Activated CD8-positive, alpha-beta memory T cell treated with anti-CD3 and anti-CD28 coated beads, Interleukin-2, amount 50 U/mL, for 1 hour (primary cell): ENCODE results near the gene SMOC2.

Experiments
- DNase-seq: peaks from one replicate; pipeline ENCODE4 v3.0.0-alpha.2; 2020; ENCODE audit errors: extremely low read depth

SMOC2 gene

GRCh38 chr6:168485818-168486217 is 44.8 kb downstream of the SMOC2 start:
- no peak for DNase-seq

- DNase-seq = no peak
These were observed 49.8 kb downstream of the SMOC2 start for GRCh38 chr6:168490757-168491156.

DNA sequence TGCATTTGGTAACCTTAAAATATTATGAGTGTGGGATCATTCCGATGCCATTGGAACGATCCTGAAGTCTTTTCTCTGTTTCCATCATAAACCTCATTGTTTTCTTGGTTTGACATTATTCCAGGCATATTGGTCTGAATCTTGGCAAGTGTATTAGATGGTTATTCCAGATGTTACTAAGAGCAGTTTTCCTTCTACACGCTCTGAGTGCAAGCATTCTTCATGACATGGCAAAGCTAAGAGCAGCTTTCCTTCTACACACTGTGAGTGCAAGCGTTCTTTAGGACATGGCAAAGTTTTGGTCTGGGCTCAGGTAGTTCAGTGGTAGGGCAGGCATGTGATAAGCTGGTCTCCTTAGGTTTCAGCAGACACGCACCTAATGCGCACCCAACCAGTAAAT is 53.0 kb downstream of the SMOC2 start:
- no peak for DNase-seq

GRCh38 chr6:168494726-168495125 is 53.7 kb downstream of the SMOC2 start:
- DNase-seq = no peak

GRCh38 chr6:168495133-168495532 is 54.1 kb downstream of the SMOC2 start:
- DNase-seq = no peak

- no peak for DNase-seq
These were observed 54.7 kb downstream of the SMOC2 start for GRCh38 chr6:168495636-168496035.

DNA sequence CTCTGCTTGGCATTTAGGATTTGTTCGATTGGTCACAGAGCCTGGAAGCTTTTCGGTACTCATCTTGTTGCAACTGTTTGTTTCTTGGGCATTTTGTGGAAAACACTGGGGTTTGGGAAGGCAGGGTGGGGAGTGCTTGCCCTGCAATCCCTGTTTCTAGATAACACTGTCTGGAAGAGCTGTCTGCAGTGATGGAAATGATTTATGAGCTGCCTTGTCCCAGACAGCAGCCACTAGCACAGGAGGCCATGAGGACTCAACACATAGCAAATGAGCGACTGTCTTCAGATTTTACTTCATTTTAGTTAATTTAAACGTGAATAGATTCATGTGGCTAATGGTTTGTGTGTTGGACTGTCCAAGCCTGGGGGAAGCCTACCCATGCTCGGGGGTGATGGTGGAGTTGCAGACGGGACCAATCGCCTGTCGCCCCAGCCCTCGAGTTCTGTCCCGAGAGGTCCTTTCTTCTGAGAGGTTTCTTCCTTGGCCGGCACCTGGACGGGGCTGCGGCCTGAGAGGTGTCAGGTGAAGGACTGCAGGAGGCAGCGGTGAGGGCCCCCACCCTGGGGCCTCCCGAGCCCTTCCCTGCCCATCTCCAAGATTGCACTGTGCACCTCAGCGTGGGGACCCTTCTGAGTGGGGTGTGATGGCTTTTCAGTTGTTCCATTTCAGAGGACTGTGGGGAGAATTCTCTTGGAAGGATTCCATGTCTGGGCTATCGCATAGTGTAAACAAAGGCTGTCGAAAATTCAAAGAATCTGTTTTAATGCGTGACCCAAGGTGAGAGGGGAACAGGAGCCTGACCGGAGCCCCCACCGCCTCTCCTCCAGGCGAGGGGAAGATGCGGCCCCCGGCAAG is 55.4 kb downstream of the SMOC2 start:
- DNase-seq = no peak

DNA sequence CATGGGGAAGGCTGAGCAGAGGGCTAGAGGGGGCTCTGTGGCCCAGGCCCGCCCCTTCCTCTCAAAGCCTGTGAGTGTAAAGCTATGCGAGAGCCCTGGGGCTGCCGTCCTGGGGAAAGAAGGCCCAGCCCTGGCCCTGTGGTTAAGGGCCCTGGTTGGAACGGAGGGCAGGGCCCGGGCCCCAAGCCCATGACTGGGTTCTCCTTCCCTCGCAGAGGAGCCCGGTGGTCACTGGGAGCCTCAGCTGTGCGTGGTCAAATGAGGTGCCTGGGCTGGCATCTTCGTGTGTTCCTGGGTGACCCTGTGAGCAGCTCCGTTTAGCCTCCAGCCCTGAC is 56.0 kb downstream of the SMOC2 start:
- DNase-seq = no peak

DNA sequence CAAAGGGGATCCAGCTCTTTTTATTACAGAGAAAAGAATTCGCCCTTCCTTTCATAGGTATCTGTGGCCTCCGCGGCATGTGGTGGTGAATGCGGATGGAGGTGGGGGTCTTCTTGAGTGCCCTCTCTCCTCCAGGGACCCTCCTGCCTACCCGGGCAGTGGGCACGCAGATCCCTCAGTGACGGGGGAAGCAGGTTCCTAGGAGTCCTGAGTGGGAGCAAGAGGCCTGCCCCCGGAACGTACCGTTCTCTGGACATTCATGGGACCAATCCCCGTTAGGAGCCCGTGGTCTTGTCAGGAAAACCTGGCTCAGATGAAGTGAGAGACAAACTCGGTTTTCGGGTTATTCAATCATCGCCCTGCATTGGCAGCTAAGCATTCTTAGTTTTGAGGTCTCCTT is 56.4 kb downstream of the SMOC2 start:
- DNase-seq = no peak

- no peak for DNase-seq
These were observed 57.3 kb downstream of the SMOC2 start for GRCh38 chr6:168498161-168498843.

DNA sequence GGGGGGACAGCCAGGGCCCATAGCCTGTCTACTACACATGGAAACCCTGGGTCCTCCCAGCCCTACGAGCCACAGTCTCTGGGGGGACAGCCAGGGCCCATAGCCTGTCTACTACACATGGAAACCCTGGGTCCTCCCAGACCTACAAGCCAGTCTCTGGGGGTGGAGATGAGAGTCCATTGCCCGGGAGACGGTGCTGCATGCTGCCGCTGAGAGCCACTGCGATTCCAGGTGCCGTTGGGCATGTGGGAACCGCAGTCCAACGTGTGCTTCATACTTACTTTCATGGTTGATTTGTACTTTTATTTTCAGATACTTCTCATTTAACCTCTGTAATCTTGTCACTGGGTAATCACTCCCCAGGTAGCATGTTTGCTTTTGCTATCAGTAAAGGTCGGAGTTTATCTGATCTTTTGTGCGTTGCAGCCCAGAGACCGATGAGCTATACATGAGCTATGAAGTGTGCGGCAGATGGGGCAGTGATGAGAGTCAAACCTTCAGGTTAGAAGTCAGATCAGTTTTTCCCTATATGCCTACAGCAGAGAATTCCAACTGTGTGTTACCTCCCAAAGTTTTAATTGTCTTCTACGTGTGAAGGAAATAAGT is 58.2 kb downstream of the SMOC2 start:
- DNase-seq = no peak

- no peak for DNase-seq
These were observed 59.5 kb downstream of the SMOC2 start for GRCh38 chr6:168500519-168500918.

DNA sequence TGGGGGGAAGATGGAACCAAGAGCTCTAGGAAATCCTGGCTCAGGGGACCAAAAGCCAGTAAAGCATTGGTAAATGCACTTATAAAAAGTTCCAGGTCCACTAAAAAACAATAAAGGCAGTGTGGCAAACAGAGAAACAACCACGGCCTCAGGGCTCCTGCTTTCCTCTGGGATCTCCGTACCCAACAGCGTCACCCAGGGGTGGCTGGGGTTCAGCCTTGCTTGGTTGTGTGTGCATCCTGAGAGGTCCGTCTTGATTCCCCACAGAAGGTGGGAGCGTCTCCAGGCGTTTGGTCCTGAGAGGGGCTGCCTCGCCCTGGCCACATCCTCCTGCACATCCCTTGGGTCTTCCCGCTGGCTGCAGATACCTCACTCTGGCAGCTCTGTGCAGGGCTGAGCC is 60.6 kb downstream of the SMOC2 start:
- no peak for DNase-seq

GRCh38 chr6:168504366-168504765 is 63.4 kb downstream of the SMOC2 start:
- no peak for DNase-seq

GRCh38 chr6:168506460-168506859 is 65.5 kb downstream of the SMOC2 start:
- no peak for DNase-seq

GRCh38 chr6:168507297-168507696 is 66.3 kb downstream of the SMOC2 start:
- DNase-seq = no peak

DNA sequence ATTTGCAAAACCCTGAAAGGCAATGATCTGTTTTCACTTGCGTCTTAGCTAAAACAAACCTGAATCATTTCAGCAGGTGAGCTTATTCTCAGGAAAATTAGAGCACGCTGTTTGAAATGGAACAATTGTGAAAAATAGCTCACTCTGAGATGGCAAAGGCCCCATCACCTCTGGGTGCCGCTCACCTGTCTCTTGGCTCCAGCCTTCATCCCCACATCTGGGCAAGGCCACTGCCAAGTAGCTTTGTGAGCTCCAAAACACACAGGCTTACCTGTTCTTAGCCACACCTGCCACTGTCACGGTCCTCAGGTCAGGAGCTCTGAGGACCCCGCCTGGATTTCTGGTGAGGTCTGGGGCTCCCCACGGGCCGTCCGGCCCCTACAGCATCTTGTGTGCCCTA is 66.7 kb downstream of the SMOC2 start:
- DNase-seq = no peak

DNA sequence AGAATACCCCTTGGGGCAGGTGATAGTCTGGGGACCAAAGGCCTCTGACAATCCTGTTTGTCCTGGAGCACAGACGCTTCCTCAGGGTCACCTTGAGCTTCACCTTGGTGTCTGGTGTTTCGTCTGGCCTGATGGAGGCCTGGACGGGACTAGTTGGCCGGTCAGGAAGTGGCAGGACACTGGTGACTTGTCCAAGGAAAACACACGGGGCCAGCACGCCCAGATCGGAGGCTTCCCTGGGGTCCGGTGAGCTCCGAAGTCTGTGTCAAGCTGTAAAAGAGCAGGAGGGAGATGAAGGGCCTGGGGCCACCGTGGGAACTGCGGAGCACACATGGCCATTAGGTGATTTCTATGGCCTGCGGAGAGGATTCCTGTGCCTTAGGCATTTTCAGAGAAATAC is 67.9 kb downstream of the SMOC2 start:
- no peak for DNase-seq

DNA sequence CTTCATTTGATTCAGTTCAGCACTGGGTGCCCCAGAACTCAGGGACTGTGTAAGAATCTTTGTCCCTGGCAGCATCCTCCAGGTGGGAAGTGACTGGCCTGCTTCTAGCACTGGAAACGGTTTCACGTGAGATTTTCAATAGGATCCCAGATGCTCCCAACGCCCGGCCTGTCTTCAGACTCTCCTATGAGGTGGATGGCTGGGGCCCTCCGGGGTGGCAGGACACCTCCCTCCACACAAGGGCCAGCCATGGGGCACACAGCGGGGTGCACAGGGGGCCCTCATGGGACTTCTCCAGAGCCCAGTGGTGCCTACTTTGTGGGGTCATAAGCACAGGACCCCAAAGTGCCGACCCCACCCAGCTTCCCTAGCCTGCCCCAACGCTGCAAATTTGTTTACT is 72.8 kb downstream of the SMOC2 start:
- DNase-seq = no peak

- no peak for DNase-seq
These were observed 73.2 kb downstream of the SMOC2 start for GRCh38 chr6:168514216-168514615.

GRCh38 chr6:168515376-168515775 is 74.4 kb downstream of the SMOC2 start:
- DNase-seq = no peak

DNA sequence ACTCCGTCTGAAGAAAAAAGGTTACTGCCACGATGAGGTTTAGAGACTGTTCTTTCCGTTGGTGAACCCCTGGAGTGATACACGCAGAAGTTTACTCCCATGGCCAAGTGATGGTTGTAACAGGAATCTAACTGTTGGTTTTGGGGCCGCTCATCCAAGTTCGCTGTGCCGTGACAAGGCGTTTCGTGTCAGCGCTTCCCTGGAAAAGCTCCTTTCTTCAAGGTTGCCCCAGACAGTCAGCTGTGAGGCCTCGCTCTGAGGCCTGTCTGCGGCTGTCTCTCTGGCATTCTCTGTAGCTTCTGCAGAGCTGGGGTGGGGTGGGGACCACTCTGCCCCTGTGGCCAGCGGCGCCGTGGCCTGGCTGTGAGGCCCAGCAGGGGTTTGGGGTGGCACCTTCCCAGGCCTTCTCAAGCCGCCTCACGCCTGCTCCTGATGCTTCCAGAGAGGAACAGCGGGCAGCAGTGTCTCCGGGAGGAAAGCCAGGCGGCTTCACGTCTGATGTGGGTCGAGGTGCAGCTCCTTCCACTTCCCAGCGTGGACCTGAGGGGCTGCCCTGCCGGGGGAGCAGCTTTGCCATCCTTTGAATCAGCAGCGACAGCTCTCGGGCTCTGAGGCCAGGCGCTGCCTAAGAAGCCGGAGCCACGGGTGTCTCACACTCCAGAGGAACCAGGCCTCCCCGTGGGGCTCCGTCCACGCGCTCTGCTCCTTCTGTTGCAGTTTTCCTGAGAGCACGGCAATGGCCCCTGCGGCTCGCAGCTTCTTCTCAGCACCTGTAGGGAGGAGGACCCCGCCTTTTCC is 76.2 kb downstream of the SMOC2 start:
- DNase-seq = no peak
